Lower lobe of right lung (tissue), 2 donors: ENCODE data around the gene PIWIL4. TPM values are rescaled to one million over a fixed set of nuclear protein-coding genes. Genes with fewer than 3 reads are reported as not detected.

Source experiments
- ATAC-seq, 2 donors: fragments of 200-7000 bp; cut with Tn5 transposase; one replicate each; pipeline ENCODE4 v1.9.1; 2020 to 2022; ENCODE audit warnings: mild to moderate bottlenecking in 2 of 2, moderate library complexity in 2 of 2
- DNase-seq: peaks from one replicate; pipeline ENCODE4 v3.0.0-alpha.2; 2020
- H3K27ac ChIP-seq: fragments of 200-600 bp; one replicate; pipeline ENCODE4 v1.8.0; 2022
- H3K27me3 ChIP-seq: fragments of 200-600 bp; one replicate; pipeline ENCODE4 v1.8.0; 2022; ENCODE audit warnings: low read depth
- H3K36me3 ChIP-seq: fragments of 200-600 bp; one replicate; pipeline ENCODE4 v1.8.0; 2022; ENCODE audit warnings: mild to moderate bottlenecking
- H3K4me1 ChIP-seq: fragments of 200-600 bp; one replicate; pipeline ENCODE4 v1.8.0; 2022
- H3K4me3 ChIP-seq: fragments of 200-600 bp; one replicate; pipeline ENCODE4 v1.8.0; 2022; ENCODE audit warnings: mild to moderate bottlenecking
- H3K9me3 ChIP-seq: fragments of 200-600 bp; one replicate; pipeline ENCODE4 v1.8.0; 2022
- intact Hi-C: fragments of 100-400 bp; cut with DNase I; formaldehyde crosslinking; loops from one replicate; pipeline ENCODE4 v1.11.0; 2022
- total RNA-seq: library from RNA; stranded (reverse); fragmentation: NEBNext Ultra II Directional; extraction: Animal tissue kit (Norgen Biotek cat#: 25700); gene quantifications from one replicate; pipeline ENCODE4 v1.2.1, GENCODE V29; 2021
- TF ChIP-seq, protein P1 (sequence below): fragments of 200-600 bp; IDR thresholded peaks from one replicate; pipeline ENCODE4 v1.8.0; 2022; ENCODE audit warnings: antibody characterized with exemption, mild to moderate bottlenecking
- donor health status: DM: no; HTN: yes; CAD: no; lungs with severe emphysema.

Gene PIWIL4
- total RNA-seq, 1 donor from 2014 or later, result 1.9 TPM

GRCh38 chr11:94586546-94586945, 19.4 kb downstream of the PIWIL4 start:
- Histone ChIP-seq H3K9me3 (no peaks in the 10 kb centered on the region), H3K27ac (no peak overlapping the region), H3K36me3 (peaks cover 14% of the 10 kb centered on the region), H3K27me3 (no peaks in the 10 kb centered on the region), H3K4me3 (no peak overlapping the region), H3K4me1 (peaks cover 8% of the 10 kb centered on the region)
- TF ChIP-seq, protein P1, sequence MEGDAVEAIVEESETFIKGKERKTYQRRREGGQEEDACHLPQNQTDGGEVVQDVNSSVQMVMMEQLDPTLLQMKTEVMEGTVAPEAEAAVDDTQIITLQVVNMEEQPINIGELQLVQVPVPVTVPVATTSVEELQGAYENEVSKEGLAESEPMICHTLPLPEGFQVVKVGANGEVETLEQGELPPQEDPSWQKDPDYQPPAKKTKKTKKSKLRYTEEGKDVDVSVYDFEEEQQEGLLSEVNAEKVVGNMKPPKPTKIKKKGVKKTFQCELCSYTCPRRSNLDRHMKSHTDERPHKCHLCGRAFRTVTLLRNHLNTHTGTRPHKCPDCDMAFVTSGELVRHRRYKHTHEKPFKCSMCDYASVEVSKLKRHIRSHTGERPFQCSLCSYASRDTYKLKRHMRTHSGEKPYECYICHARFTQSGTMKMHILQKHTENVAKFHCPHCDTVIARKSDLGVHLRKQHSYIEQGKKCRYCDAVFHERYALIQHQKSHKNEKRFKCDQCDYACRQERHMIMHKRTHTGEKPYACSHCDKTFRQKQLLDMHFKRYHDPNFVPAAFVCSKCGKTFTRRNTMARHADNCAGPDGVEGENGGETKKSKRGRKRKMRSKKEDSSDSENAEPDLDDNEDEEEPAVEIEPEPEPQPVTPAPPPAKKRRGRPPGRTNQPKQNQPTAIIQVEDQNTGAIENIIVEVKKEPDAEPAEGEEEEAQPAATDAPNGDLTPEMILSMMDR, result no peak
- no peak for ATAC-seq
- no peak for DNase-seq
- intact Hi-C loops, result no loop called here

DNA sequence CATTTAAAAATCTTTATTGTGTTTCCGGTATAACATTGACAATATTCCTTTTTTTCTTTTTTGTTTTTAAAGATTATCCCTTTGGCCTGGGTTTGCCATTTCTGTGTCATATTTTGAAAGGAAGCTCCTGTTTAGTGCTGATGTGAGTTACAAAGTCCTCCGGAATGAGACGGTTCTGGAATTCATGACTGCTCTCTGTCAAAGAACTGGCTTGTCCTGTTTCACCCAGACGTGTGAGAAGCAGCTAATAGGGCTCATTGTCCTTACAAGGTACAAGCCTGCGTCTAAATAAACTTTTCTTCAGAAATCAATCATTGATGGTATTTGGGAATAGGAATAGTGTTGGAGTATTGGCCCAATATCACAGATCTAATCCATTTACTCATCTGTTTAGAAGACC, 19.8 kb downstream of the PIWIL4 start:
- H3K27ac ChIP-seq, result no peak overlapping the region
- H3K4me1 ChIP-seq, result peaks cover 8% of the 10 kb centered on the region
- DNase-seq (no peak), ATAC-seq (no peak)
- H3K27me3 ChIP-seq, result no peaks in the 10 kb centered on the region
- TF ChIP-seq, protein P1, result no peak
- no peak overlapping the region for H3K4me3 ChIP-seq
- H3K36me3 ChIP-seq, result peaks cover 15% of the 10 kb centered on the region
- H3K9me3 ChIP-seq, result no peaks in the 10 kb centered on the region
- intact Hi-C loops, result no loop called here

DNA sequence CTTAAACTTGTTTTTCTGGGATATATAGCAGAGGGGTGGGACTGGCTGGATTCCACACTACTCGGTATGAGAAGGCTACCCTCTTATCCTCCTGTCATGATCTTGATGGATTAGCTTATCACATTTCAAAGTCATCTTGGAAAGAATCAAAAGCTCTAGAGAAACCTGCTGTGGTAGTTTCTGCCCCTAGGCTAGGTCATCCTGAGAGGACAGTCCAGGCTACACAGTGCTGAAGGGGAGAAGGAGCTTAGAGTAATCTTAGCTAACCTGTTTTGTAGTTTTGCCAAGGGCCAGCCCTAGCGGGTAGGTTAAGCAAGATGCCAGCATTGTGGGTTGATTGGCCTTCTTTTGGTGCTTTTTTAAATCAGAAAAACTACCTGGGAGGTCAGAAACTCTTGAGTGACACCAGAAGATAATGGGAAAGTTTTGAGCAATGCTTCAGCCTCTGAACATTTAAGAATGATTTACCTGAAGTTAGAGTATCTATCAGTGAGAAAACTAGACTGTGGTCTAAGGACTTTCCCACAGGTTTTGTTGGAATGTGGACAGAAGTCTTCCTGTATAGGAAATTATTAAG, 21.3 kb downstream of the PIWIL4 start:
- no peak for ATAC-seq
- H3K4me3 ChIP-seq, result no peak overlapping the region
- H3K4me1 ChIP-seq, result peaks cover 6% of the 10 kb centered on the region
- no peak overlapping the region for H3K27ac ChIP-seq
- H3K27me3 ChIP-seq, result no peaks in the 10 kb centered on the region
- intact Hi-C loops, result no loop called here
- DNase-seq, result no peak
- H3K36me3 ChIP-seq, result peaks cover 15% of the 10 kb centered on the region
- no peaks in the 10 kb centered on the region for H3K9me3 ChIP-seq
- TF ChIP-seq, protein P1, result no peak

- DNase-seq, result no peak
- H3K36me3 ChIP-seq, result peaks cover 17% of the 10 kb centered on the region
- TF ChIP-seq, protein P1, result no peak
- H3K4me1 ChIP-seq, result no peaks in the 10 kb centered on the region
- H3K9me3 ChIP-seq, result no peaks in the 10 kb centered on the region
- no peak for ATAC-seq
- H3K4me3 ChIP-seq, result no peak overlapping the region
- H3K27ac ChIP-seq, result no peak overlapping the region
- H3K27me3 ChIP-seq, result no peaks in the 10 kb centered on the region
- intact Hi-C loops, result no loop called here
These were observed 23.3 kb downstream of the PIWIL4 start for GRCh38 chr11:94590352-94591041.

DNA sequence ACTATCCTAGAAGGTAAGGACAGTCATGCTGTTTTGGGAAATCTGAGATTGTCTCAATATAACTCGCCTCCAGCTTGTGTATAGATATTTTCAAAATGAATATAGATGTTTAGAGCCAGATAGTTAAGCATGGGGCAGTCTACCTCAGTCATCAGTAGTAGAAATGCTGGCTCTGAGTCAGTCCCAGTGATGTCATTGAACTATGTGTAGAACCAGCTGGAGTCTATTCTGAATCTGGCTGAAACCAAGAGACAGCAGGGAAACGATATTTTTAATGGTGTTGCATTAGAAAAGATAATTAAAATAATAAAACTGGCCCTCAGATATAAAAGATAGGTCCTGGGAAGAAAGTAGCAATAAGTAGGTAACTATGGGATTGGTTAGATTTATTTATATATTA, 25.9 kb downstream of the PIWIL4 start:
- TF ChIP-seq, protein P1, result no peak
- no peaks in the 10 kb centered on the region for H3K4me1 ChIP-seq
- DNase-seq (no peak), ATAC-seq (no peak)
- H3K36me3 ChIP-seq, result peaks cover 22% of the 10 kb centered on the region
- no peaks in the 10 kb centered on the region for H3K27me3 ChIP-seq
- H3K4me3 ChIP-seq, result no peak overlapping the region
- no peaks in the 10 kb centered on the region for H3K9me3 ChIP-seq
- no peak overlapping the region for H3K27ac ChIP-seq
- intact Hi-C loops, result no loop called here
